OCI-LY7 (cell line): Measurements from ENCODE around the gene LCE7A. TPM values are rescaled to one million over a fixed set of nuclear protein-coding genes. Genes with fewer than 3 reads are reported as not detected.

ENCODE experiments used
- BruUV-seq: library from RNA; stranded (reverse); fragments of 400-500 nt; replicated peaks from 2 replicates; lab custom pipeline; 2021; lab: Mats Ljungman, UMichigan
- CTCF ChIA-PET: fragments of 300-600 bp; sonication (Branson Sonifier 250); formaldehyde crosslinking; loops from one replicate; lab custom pipeline; 2022; ENCODE audit warnings: antibody characterized with exemption; ENCODE audit not compliant: unreplicated experiment; lab: Charles Lee
- POLR2A ChIA-PET: fragments of 300-600 bp; sonication (Branson Sonifier 250); formaldehyde crosslinking; loops from one replicate; lab custom pipeline; 2022; ENCODE audit warnings: antibody characterized with exemption; lab: Charles Lee
- DNase-seq: peaks from one replicate; pipeline ENCODE4 v3.0.0-alpha.2; 2015; ENCODE audit warnings: low spot score
- H2AFZ ChIP-seq: fragments of 200-600 bp; sonication (generic), shearing (Covaris generic); 2 replicates; pipeline ENCODE4 v1.6.1; 2014; ENCODE audit warnings: mild to moderate bottlenecking, antibody characterized with exemption, low read length, moderate library complexity
- H3K27ac ChIP-seq: fragments of 200-600 bp; sonication (generic); 2 replicates; pipeline ENCODE4 v1.5.1; 2014; ENCODE audit warnings: mixed run types, low read depth, mild to moderate bottlenecking, moderate library complexity, low read length, inconsistent platforms; ENCODE audit not compliant: poor library complexity, severe bottlenecking
- H3K36me3 ChIP-seq: fragments of 200-600 bp; sonication (generic); 2 replicates; pipeline ENCODE4 v1.6.1; 2014; ENCODE audit warnings: mild to moderate bottlenecking, antibody characterized with exemption, low read length, moderate library complexity, mixed read lengths; ENCODE audit not compliant: insufficient read depth
- H3K4me1 ChIP-seq: fragments of 200-600 bp; sonication (generic); 2 replicates; pipeline ENCODE4 v1.5.1; 2014; ENCODE audit warnings: mild to moderate bottlenecking, low read length; ENCODE audit not compliant: insufficient read depth, poor library complexity, severe bottlenecking
- H3K4me2 ChIP-seq: fragments of 200-600 bp; sonication (generic); 2 replicates; pipeline ENCODE4 v1.6.1; 2014; ENCODE audit warnings: mild to moderate bottlenecking, low read length
- H3K4me3 ChIP-seq: fragments of 200-600 bp; sonication (generic); 2 replicates; pipeline ENCODE4 v1.5.1; 2014; ENCODE audit warnings: mild to moderate bottlenecking, low read depth, low read length; ENCODE audit not compliant: poor library complexity, severe bottlenecking
- H3K79me2 ChIP-seq: fragments of 200-600 bp; sonication (generic); 2 replicates; pipeline ENCODE4 v1.6.1; 2016; ENCODE audit warnings: low read depth, mild to moderate bottlenecking, low read length, moderate library complexity, mixed read lengths; ENCODE audit not compliant: insufficient read depth
- H3K9me2 ChIP-seq: fragments of 200-600 bp; sonication (generic); 2 replicates; pipeline ENCODE4 v1.6.1; 2016; ENCODE audit warnings: mild to moderate bottlenecking, low read length, mixed read lengths; ENCODE audit not compliant: insufficient read depth
- H3K9me3 ChIP-seq: fragments of 200-600 bp; sonication (generic); 2 replicates; pipeline ENCODE4 v1.6.1; 2014; ENCODE audit warnings: mild to moderate bottlenecking, mixed run types, low read length, mixed read lengths
- H4K20me1 ChIP-seq: fragments of 200-600 bp; sonication (generic); 2 replicates; pipeline ENCODE4 v1.6.1; 2014; ENCODE audit warnings: mild to moderate bottlenecking, antibody characterized with exemption, low read length, moderate library complexity, mixed read lengths; ENCODE audit not compliant: insufficient read depth
- EZH2phosphoT487 ChIP-seq: fragments of 200-600 bp; sonication (generic); IDR thresholded peaks from 2 replicates; pipeline ENCODE4 v1.6.1; 2018; ENCODE audit warnings: low read depth, borderline replicate concordance, mild to moderate bottlenecking, mixed run types, antibody characterized with exemption, low read length, moderate library complexity, mixed read lengths
- intact Hi-C: fragments of 100-400 bp; cut with micrococcal nuclease; formaldehyde crosslinking; loops from one replicate; pipeline ENCODE4 v1.10.0; 2022; ENCODE audit not compliant: unreplicated experiment
- total RNA-seq, 2 experiments: library from RNA; depleted of rRNA in 1 of 2; stranded (reverse); fragments of >200 nt in 1 of 2; shearing (Covaris generic) in 1 of 2; gene quantifications; 2 replicates each; pipeline ENCODE4 v1.2.3, GENCODE V29; 2014 to 2022
- TF ChIP-seq, protein P1 (sequence below): fragments of 200-600 bp; sonication (generic); conservative IDR thresholded peaks from 2 replicates; pipeline ENCODE4 v1.5.1; 2014; ENCODE audit warnings: mild to moderate bottlenecking, antibody characterized with exemption, low read length, moderate library complexity, mixed read lengths

LCE7A gene
- total RNA-seq, 2 experiments from 2014 or later: not detected

DNA sequence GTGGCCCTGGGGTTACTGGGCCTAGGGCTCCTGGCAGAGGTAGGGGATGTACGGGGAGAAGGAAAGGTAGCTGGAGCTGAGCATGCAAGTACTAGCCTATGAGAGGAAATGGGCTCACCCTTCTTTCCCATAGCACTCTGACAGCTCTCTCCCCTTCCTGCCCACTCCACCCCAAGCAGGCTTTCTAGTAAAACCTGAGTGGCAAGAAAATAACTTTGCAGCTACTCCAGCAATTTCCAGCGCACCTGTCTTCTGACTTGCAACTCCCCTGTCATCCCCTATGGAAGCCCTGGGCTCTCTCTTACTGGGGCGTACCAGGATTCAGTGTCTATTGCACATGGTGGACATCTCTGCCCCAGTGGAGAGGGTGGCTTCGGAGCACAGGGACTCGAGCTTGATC, 41.8 kb downstream of the LCE7A start:
- H2AFZ ChIP-seq: no peak overlapping the region
- no TSS peak for BruUV-seq
- ChIA-PET CTCF (no interaction called here), POLR2A (no interaction called here)
- TF ChIP-seq, protein P1, sequence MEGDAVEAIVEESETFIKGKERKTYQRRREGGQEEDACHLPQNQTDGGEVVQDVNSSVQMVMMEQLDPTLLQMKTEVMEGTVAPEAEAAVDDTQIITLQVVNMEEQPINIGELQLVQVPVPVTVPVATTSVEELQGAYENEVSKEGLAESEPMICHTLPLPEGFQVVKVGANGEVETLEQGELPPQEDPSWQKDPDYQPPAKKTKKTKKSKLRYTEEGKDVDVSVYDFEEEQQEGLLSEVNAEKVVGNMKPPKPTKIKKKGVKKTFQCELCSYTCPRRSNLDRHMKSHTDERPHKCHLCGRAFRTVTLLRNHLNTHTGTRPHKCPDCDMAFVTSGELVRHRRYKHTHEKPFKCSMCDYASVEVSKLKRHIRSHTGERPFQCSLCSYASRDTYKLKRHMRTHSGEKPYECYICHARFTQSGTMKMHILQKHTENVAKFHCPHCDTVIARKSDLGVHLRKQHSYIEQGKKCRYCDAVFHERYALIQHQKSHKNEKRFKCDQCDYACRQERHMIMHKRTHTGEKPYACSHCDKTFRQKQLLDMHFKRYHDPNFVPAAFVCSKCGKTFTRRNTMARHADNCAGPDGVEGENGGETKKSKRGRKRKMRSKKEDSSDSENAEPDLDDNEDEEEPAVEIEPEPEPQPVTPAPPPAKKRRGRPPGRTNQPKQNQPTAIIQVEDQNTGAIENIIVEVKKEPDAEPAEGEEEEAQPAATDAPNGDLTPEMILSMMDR: no peak
- no peak for TF ChIP-seq EZH2phosphoT487
- intact Hi-C loops: no loop called here
- no peaks in the 10 kb centered on the region for H3K79me2 ChIP-seq
- no peak overlapping the region for H3K4me2 ChIP-seq
- no peak overlapping the region for H3K4me3 ChIP-seq
- H3K9me2 ChIP-seq: no peaks in the 10 kb centered on the region
- H3K36me3 ChIP-seq: no peaks in the 10 kb centered on the region
- H3K27ac ChIP-seq: no peak overlapping the region
- no peaks in the 10 kb centered on the region for H3K9me3 ChIP-seq
- no peaks in the 10 kb centered on the region for H4K20me1 ChIP-seq
- no peaks in the 10 kb centered on the region for H3K4me1 ChIP-seq
- DNase-seq: no peak

DNA sequence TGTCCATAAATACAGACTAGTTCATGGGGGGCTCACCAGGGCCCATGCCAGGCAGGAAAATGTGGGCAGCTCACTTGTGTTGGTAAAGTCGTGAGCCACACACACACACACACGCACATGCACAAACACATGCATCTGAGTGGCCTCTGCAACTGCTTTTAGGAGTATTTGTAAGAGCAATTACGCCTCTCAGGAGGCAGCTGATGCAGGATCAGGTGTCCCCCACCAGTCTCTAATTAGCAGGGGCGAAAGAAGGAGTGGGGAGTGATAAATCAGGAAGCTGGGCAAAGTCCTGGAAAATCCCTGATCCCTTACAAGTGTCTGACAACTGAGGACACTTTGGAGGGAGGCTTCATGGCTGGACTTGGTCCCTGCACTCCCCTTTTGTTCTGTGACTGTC, 42.8 kb downstream of the LCE7A start:
- ChIA-PET CTCF (no interaction called here), POLR2A (no interaction called here)
- Histone ChIP-seq H2AFZ (no peak overlapping the region), H3K4me3 (no peak overlapping the region), H3K9me2 (no peaks in the 10 kb centered on the region), H4K20me1 (no peaks in the 10 kb centered on the region), H3K9me3 (no peaks in the 10 kb centered on the region), H3K36me3 (no peaks in the 10 kb centered on the region), H3K79me2 (no peaks in the 10 kb centered on the region), H3K4me1 (no peaks in the 10 kb centered on the region), H3K4me2 (no peak overlapping the region), H3K27ac (no peak overlapping the region)
- no peak for DNase-seq
- no peak for TF ChIP-seq EZH2phosphoT487
- TF ChIP-seq, protein P1: no peak
- BruUV-seq: no TSS peak
- intact Hi-C loops: no loop called here

DNA sequence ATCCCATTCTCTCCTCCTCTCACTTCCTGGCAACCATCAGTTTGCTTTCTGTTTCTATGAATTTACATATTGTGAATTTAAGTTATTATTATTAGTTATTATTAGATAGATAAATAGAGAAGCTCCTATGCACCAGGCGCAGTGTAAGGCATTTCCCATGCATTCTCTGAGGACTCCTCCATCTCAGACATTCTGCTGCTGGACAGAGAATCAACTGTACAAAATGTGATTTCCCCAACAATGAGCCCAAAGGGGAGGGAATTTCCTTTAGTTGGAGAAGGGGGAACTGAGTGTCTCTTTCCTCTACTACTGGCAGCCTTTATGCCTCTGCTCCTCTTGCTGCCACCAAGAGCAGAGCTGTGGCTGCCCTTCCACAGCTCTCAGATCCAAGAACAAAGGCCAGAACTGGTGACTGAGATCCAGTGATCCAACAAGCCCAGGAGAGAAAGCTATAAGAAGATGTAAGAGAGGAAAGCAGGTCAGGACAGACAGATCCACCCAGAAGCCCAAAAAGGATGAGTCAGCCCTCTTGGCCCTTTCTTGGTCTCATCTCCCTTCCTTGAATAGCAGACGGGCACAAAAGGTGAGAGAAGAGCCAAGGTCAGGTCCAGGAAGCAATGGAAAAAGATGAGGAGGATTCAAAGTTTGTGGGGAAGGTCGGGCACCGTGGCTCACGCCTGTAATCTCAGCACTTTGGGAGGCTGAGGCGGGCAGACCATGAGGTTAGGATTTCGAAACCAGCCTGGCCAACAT, 45.1 kb downstream of the LCE7A start:
- no peak for TF ChIP-seq EZH2phosphoT487
- TF ChIP-seq, protein P1: no peak
- H3K4me3 ChIP-seq: no peak overlapping the region
- DNase-seq: no peak
- H3K27ac ChIP-seq: no peak overlapping the region
- no peaks in the 10 kb centered on the region for H4K20me1 ChIP-seq
- BruUV-seq: no TSS peak
- H3K9me2 ChIP-seq: no peaks in the 10 kb centered on the region
- H3K79me2 ChIP-seq: no peaks in the 10 kb centered on the region
- no peaks in the 10 kb centered on the region for H3K9me3 ChIP-seq
- ChIA-PET POLR2A (interaction anchor here (0.5 kb wide), 1 partner anchor 26 kb away, joined by 3 read pairs; no protein-coding TSS in a partner anchor), CTCF (no interaction called here)
- no peak overlapping the region for H2AFZ ChIP-seq
- H3K4me1 ChIP-seq: no peaks in the 10 kb centered on the region
- H3K4me2 ChIP-seq: no peak overlapping the region
- no peaks in the 10 kb centered on the region for H3K36me3 ChIP-seq
- intact Hi-C loops: no loop called here
